NOMO-1 treated with dmso at 0.1 percent for 144 hours (cell line): ENCODE results near the gene NDOR1.

ENCODE experiments used
- DNase-seq: peaks from one replicate; lab custom pipeline; 2025; ENCODE audit not compliant: unreplicated experiment; lab: John Stamatoyannopoulos, UW

The NDOR1 gene

DNA sequence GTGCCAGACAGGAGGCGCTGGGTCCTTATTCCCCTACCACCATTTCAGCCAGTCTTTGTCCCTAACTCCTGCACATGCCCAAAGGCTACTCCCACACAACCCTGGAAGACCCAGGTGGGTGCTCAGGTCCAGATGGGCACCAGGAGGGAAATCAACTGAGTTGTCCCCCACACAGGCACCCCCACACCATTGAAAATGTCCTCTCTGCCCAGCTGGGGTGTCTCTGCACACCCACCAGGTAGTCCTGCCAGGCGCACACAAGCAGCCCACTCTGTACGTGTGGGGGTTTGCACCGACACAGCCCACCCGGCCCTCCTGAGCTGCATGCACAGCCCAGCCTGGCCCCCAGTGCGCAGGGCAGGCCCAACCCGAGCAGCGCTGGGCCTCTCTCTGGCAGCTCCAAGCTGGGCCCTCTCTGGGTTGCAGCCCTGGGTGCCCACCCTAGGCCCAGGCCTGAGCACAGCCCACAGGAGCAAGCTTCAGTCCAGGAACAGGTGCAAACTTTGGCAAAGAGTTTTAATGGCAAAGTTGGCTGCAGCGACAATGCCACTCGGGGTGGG lies 14.3 kb downstream of the NDOR1 start:
- no peak for DNase-seq

DNA sequence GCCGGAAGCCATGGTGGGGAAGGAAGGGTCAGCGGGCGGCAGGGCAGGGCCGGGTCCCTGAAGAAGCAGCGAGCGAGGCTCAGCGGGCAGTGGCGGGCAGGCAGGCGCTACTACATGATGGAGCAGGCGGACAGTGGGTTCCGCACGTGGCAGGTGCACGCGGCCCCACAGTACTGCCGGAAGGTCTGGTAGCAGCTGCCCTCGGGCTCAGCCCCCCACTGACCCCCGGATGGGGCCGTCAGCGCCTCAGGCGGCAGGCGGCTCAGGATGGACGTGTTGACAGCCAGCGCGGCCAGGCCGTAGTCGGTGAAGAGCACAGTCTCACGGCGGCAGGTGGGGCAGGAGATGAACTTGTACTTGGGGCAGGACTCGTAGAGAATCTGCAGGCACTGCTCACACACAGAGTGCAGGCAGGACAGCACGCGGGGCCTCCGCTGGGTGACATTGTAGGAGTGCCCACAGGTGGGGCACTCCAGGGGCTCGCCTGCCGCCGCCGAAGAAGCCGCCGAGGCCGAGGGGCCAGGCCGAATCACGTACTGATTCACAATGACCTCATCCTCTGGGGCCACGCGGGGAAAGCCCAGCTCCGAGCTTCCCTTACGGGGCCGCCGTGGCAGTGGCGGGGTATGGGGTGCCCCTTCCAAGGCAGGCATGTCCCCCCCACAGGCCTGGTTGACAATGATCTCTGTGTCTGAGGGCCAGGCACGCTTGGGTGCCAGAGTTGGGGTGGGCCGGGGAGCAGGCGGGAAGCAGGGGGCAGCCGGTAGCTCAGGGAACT lies 15.0 kb downstream of the NDOR1 start:
- DNase-seq, result no peak

DNA sequence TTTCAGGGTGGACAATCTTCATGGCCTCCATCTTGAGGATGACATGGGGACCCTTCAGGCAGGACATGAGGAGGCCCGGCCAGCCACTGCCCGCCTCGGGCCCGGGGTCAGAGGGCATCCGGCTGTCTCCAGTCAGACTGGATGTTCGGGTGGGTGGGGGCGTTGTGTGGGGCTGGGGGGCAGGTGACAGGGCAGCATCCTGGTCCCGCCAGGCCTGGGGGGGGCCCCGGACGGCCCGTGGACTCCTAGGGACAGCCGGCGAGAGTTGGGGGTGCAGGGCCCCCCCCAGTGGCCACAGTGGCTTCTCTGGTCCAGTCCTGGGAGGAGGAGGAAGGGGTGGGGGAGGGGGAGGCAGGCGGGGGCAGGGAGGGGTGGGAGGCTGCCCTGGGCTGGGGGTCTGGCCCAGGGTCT lies 15.6 kb downstream of the NDOR1 start:
- DNase-seq, result no peak

DNA sequence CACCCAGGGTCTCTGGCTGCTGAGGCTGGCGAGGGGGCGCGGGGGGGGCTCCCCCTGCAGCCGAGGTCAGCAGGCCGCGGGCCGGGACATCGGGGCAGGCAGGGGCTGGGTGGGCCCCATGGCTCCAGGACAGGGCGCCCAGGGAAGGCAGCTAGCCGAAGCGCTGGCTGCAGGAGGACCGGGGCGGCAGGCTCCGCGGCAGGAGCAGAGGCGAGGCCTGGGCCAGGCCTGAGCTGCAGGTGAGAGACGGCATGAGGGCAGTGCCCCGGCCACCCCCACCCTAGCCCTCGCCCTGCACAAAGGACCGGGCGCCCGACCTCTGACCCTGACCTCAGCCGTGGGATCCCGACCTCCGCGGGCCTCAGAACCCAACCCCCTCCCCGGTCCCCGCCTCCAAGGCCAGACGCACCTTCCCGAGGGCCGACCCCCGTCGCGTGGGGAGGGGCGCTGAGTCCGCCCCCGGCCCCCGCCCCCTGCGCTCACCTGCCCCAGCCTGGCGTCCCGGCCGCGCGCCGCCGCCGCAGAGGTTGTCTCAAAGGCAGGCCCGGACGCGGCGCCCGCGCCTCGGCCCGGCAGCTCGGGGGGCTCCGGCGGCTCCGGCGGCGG lies 16.1 kb downstream of the NDOR1 start:
- DNase-seq, result no peak

DNA sequence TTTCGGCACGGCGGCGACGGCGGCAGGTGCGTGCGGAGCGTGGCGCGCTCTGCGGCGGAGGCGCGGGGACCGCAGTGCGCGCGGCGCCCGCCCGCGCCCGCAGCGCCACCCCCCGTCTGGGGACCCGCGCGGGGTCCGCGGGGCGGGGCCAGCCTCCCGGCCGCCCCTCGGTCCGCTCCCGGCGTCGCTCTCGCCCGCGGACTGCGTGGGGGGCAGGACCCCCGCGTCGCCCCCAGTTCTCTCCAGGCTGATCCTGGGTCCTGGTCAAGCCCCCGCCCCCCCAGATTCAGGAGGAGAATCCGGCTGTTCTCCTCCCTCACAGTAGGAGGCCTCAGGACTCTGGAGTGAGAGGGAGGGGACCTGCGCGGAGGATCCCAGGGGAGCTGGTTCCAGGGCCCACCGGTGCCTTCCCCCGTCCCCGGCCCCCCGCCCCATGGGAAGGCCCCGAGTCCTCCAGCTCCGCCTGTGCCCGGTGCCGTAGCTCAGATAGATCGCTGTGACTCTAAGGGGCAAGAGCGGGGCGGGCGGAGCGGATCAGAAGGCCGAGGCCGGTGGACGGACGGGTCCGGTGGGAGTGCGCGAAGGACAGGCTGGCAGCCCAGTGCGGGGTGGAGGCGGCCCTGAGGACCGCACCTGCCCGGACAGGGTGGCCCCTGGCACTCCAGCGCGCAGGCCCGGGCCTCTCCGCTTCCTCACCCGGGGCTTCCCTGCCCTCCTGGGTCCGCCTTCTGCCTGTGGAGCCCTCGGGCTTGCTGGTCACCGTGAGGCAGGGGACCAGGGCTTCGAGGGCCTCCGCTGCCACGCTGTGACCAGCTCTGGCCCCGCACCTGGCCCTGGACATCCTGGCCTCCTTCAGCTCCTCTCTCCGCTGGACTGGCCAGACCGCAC lies 16.9 kb downstream of the NDOR1 start, which contains the start of gene RNF208:
Gene RNF208, minus strand, starts transcription at position 51 of the 888 bp plus-strand sequence. CDS start 1,028 bp downstream, outside the sequence.
- DNase-seq, result no peak

DNA sequence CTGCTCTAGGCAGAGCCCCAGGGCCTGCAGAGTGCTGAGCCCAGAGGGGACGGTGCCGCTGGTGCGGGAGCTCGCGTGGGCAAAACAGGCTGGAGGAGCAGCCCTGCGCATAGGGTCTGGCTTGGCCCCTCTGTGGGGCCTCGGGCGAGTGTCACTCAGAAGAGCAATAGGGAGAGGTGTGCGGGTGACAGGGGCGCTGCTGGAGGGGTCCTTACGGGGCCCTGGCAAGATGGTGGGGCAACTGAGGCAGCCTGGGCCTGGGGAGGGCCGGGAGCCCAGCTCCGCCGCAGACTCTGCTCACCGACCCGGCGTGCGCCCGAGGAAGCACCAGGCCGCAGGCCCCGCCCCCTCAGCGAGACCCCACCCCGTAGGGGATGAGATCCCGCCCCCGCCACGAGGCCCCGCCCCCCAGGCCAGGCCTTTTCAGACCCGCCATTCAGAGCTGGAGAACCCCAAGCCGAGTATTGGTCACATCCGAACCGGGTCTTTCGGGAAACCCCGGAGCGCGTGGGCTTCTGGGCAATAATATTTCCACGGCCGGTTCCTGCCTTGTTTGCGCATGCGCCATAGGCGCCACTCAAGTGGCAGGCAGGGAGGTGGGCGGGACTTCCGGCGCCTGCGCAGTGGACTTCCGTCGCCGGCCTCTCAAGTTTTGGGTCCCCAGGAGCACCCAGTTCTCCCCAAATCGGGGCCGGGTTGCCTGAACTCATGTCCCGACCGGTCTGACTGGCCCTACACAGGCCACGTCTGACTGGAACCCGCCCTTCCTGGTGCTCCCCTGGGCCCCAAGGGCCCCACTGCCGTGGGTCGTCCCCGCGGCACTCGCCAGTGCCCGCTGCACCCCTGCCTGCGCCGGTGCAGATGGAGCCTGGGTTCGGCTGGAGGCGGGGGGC lies 17.8 kb downstream of the NDOR1 start:
- DNase-seq, result peak; percentile 98

DNA sequence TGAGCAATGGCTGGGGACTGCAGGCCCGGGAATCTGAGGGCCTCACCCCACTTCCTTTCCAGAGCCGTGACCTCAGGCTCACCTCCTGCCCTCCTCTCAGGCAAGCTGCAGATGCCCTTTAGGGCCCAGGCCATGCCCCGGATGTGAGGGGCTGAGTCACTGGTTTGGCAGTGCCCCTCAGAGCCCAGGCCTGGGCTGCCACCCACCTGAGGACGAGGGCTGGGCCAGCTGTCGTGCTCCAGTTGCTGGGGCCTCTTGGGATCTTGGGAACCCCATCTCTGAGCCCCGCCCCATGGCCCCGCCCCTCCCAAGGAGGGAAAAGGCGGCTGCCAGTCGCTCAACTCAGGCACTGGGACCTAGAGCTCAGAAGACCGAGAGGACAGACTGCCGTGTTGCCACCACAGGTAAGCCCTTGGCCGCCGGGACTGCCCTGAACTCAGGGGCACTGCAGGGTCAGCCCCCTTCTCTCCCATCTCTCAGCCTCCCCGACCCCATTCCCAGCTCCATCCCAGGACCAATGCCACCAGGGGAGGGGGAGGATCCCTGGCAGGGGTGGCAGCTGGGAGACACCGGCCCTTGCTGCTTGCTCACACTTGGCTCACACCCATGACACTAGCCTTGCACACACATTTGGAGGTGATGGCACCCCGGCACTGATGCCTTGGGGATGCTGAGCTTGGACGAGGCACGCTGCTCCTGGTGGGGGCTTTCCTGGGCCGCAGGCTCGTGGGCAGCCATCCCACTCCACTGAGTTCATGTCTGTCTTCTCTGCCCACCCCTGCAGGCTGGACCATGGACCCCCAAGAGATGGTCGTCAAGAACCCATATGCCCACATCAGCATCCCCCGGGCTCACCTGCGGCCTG lies 19.6 kb downstream of the NDOR1 start, which contains the start of gene CYSRT1:
Gene CYSRT1, plus strand, starts transcription at position 345 of the 865 bp plus-strand sequence. Its CDS starts 448 bp downstream, at position 793.
- DNase-seq, result no peak

DNA sequence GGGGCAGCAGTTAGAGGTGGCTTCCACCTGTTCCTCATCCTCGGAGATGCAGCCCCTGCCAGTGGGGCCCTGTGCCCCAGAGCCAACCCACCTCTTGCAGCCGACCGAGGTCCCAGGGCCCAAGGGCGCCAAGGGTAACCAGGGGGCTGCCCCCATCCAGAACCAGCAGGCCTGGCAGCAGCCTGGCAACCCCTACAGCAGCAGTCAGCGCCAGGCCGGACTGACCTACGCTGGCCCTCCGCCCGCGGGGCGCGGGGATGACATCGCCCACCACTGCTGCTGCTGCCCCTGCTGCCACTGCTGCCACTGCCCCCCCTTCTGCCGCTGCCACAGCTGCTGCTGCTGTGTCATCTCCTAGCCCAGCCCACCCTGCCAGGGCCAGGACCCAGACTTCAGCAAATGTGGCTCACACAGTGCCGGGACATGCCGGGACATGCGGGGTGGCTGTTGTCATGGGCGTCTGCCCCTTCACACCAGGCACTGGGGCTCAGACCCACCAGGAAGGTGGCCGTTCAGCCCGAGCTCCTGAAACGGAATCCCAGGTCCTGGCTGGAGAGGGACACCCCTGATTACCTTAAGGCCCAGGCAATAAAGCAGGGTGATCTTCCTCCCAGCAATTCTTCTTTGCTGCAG lies 20.3 kb downstream of the NDOR1 start:
- no peak for DNase-seq

- DNase-seq, result no peak
These were observed 21.0 kb downstream of the NDOR1 start for GRCh38 chr9:137226338-137227053.

- DNase-seq, result peak; percentile 67
These were observed 21.8 kb downstream of the NDOR1 start, which contains the start of gene RNF224 for GRCh38 chr9:137227054-137227852. Gene RNF224, plus strand, starts transcription at chr9:137227502. Its CDS starts 834 bp downstream, at chr9:137228336.

DNA sequence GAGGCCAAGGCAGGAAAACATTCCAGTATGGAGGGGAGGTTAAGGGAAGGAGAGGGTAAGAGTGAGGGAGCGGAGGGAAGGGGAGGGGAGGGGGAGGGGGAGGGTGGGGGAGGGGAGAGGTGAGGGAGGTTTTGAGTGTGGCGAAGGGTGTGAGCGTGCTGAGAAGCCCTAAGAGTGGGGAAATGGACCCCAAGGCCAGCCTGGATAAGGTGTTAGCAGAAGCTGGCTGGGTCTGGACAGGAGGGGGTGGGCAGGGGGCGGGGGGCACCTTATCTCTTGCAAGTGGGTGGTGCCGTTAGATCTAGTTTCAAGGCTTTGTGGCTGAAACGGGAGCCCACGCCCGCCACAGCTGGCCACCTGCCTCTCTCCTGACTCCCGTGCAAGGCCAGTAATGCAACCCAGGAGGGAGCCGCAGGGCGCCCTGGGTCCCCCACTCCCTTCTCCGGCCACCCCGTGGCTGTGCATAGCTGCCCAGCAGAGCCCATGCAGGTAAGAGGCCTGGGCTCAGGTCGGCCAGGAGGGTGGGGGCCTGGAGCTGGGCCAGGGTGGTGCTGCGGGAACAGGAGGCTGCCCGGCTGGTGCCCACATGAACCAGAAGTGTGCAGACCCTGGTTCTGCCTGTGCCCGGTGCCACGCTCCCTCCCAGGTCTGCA lies 22.5 kb downstream of the NDOR1 start:
- DNase-seq, result no peak

- no peak for DNase-seq
These were observed 23.0 kb downstream of the NDOR1 start for GRCh38 chr9:137228506-137228967.

GRCh38 chr9:137228968-137229896 lies 23.7 kb downstream of the NDOR1 start:
- DNase-seq, result no peak

GRCh38 chr9:137229903-137230704 lies 24.6 kb downstream of the NDOR1 start:
- no peak for DNase-seq
